HG03432 (cell line): ENCODE measurements around the gene FAM120A.
"Not testable (repeated sequence)": the region's sequence is repeated elsewhere in the genome, so short reads cannot be mapped to it uniquely, and the experiment has no call there.

Experiments used
- ATAC-seq: cut with Tn5 transposase; IDR thresholded peaks from one replicate; pipeline ENCODE4 v1.9.1; 2021; ENCODE audit warnings: mild to moderate bottlenecking, moderate library complexity; ENCODE audit not compliant: unreplicated experiment

FAM120A gene

GRCh38 chr9:93508207-93508606, 56.7 kb downstream of the FAM120A start:
- ATAC-seq, result no peak

GRCh38 chr9:93509084-93509483, 57.6 kb downstream of the FAM120A start:
- ATAC-seq, result no peak

GRCh38 chr9:93510041-93510440, 58.6 kb downstream of the FAM120A start:
- ATAC-seq, result no peak

GRCh38 chr9:93511228-93511627, 59.7 kb downstream of the FAM120A start:
- ATAC-seq, result not testable (repeated sequence)

GRCh38 chr9:93512170-93512812, 60.8 kb downstream of the FAM120A start:
- not testable (repeated sequence) for ATAC-seq

GRCh38 chr9:93513606-93514005, 62.1 kb downstream of the FAM120A start:
- no peak for ATAC-seq

GRCh38 chr9:93517331-93517730, 65.8 kb downstream of the FAM120A start:
- no peak for ATAC-seq

- ATAC-seq, result no peak
Observed at GRCh38 chr9:93520523-93520922, 69.0 kb downstream of the FAM120A start.

GRCh38 chr9:93522736-93523135, 71.3 kb downstream of the FAM120A start:
- no peak for ATAC-seq

GRCh38 chr9:93523518-93524144, 72.1 kb downstream of the FAM120A start:
- ATAC-seq, result no peak

GRCh38 chr9:93525476-93525875, 74.0 kb downstream of the FAM120A start:
- ATAC-seq, result no peak

- ATAC-seq, result no peak
Observed at GRCh38 chr9:93531374-93531773, 79.9 kb downstream of the FAM120A start.

- ATAC-seq, result no peak
Observed at GRCh38 chr9:93532141-93532540, 80.7 kb downstream of the FAM120A start.

- ATAC-seq, result no peak
Observed at GRCh38 chr9:93533863-93534262, 82.4 kb downstream of the FAM120A start.

GRCh38 chr9:93536167-93536566, 84.7 kb downstream of the FAM120A start:
- no peak for ATAC-seq

GRCh38 chr9:93536874-93537273, 85.4 kb downstream of the FAM120A start:
- no peak for ATAC-seq

GRCh38 chr9:93540305-93540704, 88.8 kb downstream of the FAM120A start:
- ATAC-seq, result no peak

GRCh38 chr9:93541005-93541404, 89.5 kb downstream of the FAM120A start:
- no peak for ATAC-seq

GRCh38 chr9:93541581-93542349, 90.3 kb downstream of the FAM120A start:
- ATAC-seq, result no peak

GRCh38 chr9:93543117-93543516, 91.6 kb downstream of the FAM120A start:
- ATAC-seq, result no peak

GRCh38 chr9:93546356-93546755, 94.9 kb downstream of the FAM120A start:
- no peak for ATAC-seq

GRCh38 chr9:93549611-93550010, 98.1 kb downstream of the FAM120A start:
- no peak for ATAC-seq
